Measurements from ENCODE around the gene TDRD6.

DNA sequence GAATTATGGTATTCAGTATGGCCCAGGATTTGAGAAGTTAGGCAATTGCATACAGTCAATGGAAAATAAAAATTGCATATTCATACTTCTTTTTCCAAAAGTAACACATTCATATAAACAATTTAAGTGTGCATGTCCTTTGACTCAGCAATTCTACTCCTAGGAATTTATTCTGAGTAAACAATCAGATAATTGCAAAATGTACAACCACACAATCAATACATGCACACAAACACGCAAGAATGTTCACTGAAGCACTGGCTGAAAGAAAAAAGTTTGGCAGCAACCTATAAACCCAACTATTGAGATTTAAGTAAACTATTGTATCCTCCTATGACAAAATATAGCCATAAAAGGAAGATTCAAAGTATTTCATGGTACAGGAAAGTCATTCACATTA, 36.7 kb upstream of the TDRD6 start:
- TF ChIP-seq CTCF (conservative IDR thresholded peaks at IDR 0.05; ENCODE audit: low read depth, low read length) (no peak), EZH2 (IDR thresholded peaks at IDR 0.05; ENCODE audit: low read length, unreplicated experiment) (no peak), EZH2phosphoT487 (IDR thresholded peaks at IDR 0.05; ENCODE audit: borderline replicate concordance, low read length) (no peak)

Data from PC-3 (cell line).